ENCODE results near the gene TRAPPC4. TPM values are rescaled to one million over a fixed set of nuclear protein-coding genes. Genes with fewer than 3 reads are reported as not detected.

Gene TRAPPC4
- total RNA-seq, 5 donors from 2014 or later (not counting 1 experiment from before 2014, with no cell fraction given), result 65.0 to 78.5 (median 74.3) TPM

- DNase-seq, result no peak
- H3K4me1 ChIP-seq (ENCODE audit: control insufficient read depth in 1 of 2, extremely low read depth in 1 of 2, insufficient read depth in 2 of 2, low read length in 2 of 2), result peaks cover 0 to 34% of the 10 kb centered on the region in 2 experiments
- no peak for ATAC-seq (replicated peaks in 1 of 4)
- Mint-ChIP-seq H3K9me3 (no peaks in the 10 kb centered on the region), H3K27me3 (no peaks in the 10 kb centered on the region), H3K36me3 (peaks cover 14% of the 10 kb centered on the region), H3K27ac (peak overlapping the region; percentile 57 to 84), H3K4me1 (peaks cover 15 to 32% (median 26%) of the 10 kb centered on the region in 3 donors), H3K4me3 (peak overlapping the region; percentile 72 to 87 (median 78))
- H3K4me3 ChIP-seq (ENCODE audit: control insufficient read depth in 1 of 2, extremely low read depth in 1 of 2, low read length in 1 of 2), result no peak overlapping the region
- peak overlapping the region; percentile 72 for H3K27ac ChIP-seq (ENCODE audit: low read length)
- WGBS (ENCODE audit: insufficient coverage), result 67% methylated on average over 1 of the region's 1 CpG
- peaks cover 5 to 25% of the 10 kb centered on the region in 2 donors for H3K36me3 ChIP-seq (ENCODE audit: control insufficient read depth in 2 of 2, extremely low read depth in 1 of 2, insufficient read depth in 1 of 2, low read length in 1 of 2)
- CTCF ChIA-PET, result no interaction called here
- H3K27me3 ChIP-seq (replicated peaks in 1 of 2; ENCODE audit: control insufficient read depth in 2 of 2, extremely low read depth in 1 of 2, insufficient read depth in 2 of 2, low read length in 1 of 2), result no peaks in the 10 kb centered on the region
- H3K9me3 ChIP-seq, result no peaks in the 10 kb centered on the region
- POLR2A ChIA-PET, result interaction anchor here in 1 of 2 donors (0.6 kb wide), 1 partner anchor 11 kb away, joined by 3 read pairs; no protein-coding TSS in a partner anchor
Observed at GRCh38 chr11:119029069-119029339, 10.4 kb downstream of the TRAPPC4 start.

- ChIA-PET CTCF (interaction anchor here in 1 of 2 donors (0.8 kb wide), 1 partner anchor 260 kb away, joined by 4 read pairs; no protein-coding TSS in a partner anchor), POLR2A (interaction anchor here in 1 of 2 donors (0.6 kb wide), 1 partner anchor 11 kb away, joined by 3 read pairs; no protein-coding TSS in a partner anchor)
- peak overlapping the region; percentile 72 to 97 for H3K4me3 ChIP-seq (ENCODE audit: control insufficient read depth in 1 of 2, extremely low read depth in 1 of 2, low read length in 1 of 2)
Observed at GRCh38 chr11:119029340-119030028, 10.9 kb downstream of the TRAPPC4 start.

GRCh38 chr11:119030029-119030328 lies 11.4 kb downstream of the TRAPPC4 start:
- peak overlapping the region; percentile 72 to 87 (median 78) for H3K4me3 Mint-ChIP-seq
- WGBS (ENCODE audit: insufficient coverage), result 3% methylated on average over 13 of the region's 13 CpGs
- H3K27me3 ChIP-seq (replicated peaks in 1 of 2; ENCODE audit: control insufficient read depth in 2 of 2, extremely low read depth in 1 of 2, insufficient read depth in 2 of 2, low read length in 1 of 2), result no peaks in the 10 kb centered on the region
- H3K9me3 Mint-ChIP-seq, result no peaks in the 10 kb centered on the region
- DNase-seq (no peak), ATAC-seq (replicated peaks in 1 of 4) (peak in 1 of 4 experiments; percentile 1)
- CTCF ChIA-PET, result interaction anchor here in 1 of 2 donors (0.8 to 1.0 kb wide), 2 partner anchors 54 to 260 kb away, joined by 3 to 4 read pairs; partner anchors contain the start of gene HMBS
- peak overlapping the region; percentile 57 to 84 for H3K27ac Mint-ChIP-seq
- H3K4me3 ChIP-seq (ENCODE audit: control insufficient read depth in 1 of 2, extremely low read depth in 1 of 2, low read length in 1 of 2), result peak overlapping the region; percentile 72 to 97
- peak overlapping the region; percentile 72 for H3K27ac ChIP-seq (ENCODE audit: low read length)
- peaks cover 0 to 28% of the 10 kb centered on the region in 2 experiments for H3K4me1 ChIP-seq (ENCODE audit: control insufficient read depth in 1 of 2, extremely low read depth in 1 of 2, insufficient read depth in 2 of 2, low read length in 2 of 2)
- H3K4me1 Mint-ChIP-seq, result peaks cover 15 to 24% (median 18%) of the 10 kb centered on the region in 3 donors
- no peaks in the 10 kb centered on the region for H3K9me3 ChIP-seq
- POLR2A ChIA-PET, result interaction anchor here in 1 of 2 donors (1.3 kb wide), 1 partner anchor 12 kb away, joined by 5 read pairs; the partner anchor contains the start of genes RPS25 and TRAPPC4
- H3K27me3 Mint-ChIP-seq, result no peaks in the 10 kb centered on the region
- H3K36me3 ChIP-seq (ENCODE audit: control insufficient read depth in 2 of 2, extremely low read depth in 1 of 2, insufficient read depth in 1 of 2, low read length in 1 of 2), result peaks cover 4 to 15% of the 10 kb centered on the region in 2 donors
- H3K36me3 Mint-ChIP-seq, result peaks cover 6% of the 10 kb centered on the region

More at GRCh38 chr11:119029340-119030028, 10.9 kb downstream of the TRAPPC4 start:
- peak in 2 of 35 experiments; percentile 18 to 22 for DNase-seq
- H3K27me3 ChIP-seq (replicated peaks in 1 of 2; ENCODE audit: control insufficient read depth in 2 of 2, extremely low read depth in 1 of 2, insufficient read depth in 2 of 2, low read length in 1 of 2), result no peaks in the 10 kb centered on the region
- Mint-ChIP-seq H3K4me3 (peak overlapping the region; percentile 72 to 87 (median 78)), H3K9me3 (no peaks in the 10 kb centered on the region), H3K27me3 (no peaks in the 10 kb centered on the region), H3K27ac (peak overlapping the region; percentile 57 to 84), H3K4me1 (peaks cover 15 to 28% (median 22%) of the 10 kb centered on the region in 3 donors), H3K36me3 (peaks cover 11% of the 10 kb centered on the region)
- peaks cover 5 to 20% of the 10 kb centered on the region in 2 donors for H3K36me3 ChIP-seq (ENCODE audit: control insufficient read depth in 2 of 2, extremely low read depth in 1 of 2, insufficient read depth in 1 of 2, low read length in 1 of 2)
- H3K4me1 ChIP-seq (ENCODE audit: control insufficient read depth in 1 of 2, extremely low read depth in 1 of 2, insufficient read depth in 2 of 2, low read length in 2 of 2), result peaks cover 0 to 32% of the 10 kb centered on the region in 2 experiments
- peak overlapping the region; percentile 72 for H3K27ac ChIP-seq (ENCODE audit: low read length)
- WGBS (ENCODE audit: insufficient coverage), result 31% methylated on average over 7 of the region's 10 CpGs
- no peaks in the 10 kb centered on the region for H3K9me3 ChIP-seq
- no peak for ATAC-seq (replicated peaks in 1 of 4)

- Histone ChIP-seq H3K9me3 (no peaks in the 10 kb centered on the region), H3K4me1 (ENCODE audit: control insufficient read depth in 1 of 2, extremely low read depth in 1 of 2, insufficient read depth in 2 of 2, low read length in 2 of 2) (peaks cover 0 to 28% of the 10 kb centered on the region in 2 experiments), H3K4me3 (ENCODE audit: control insufficient read depth in 1 of 2, extremely low read depth in 1 of 2, low read length in 1 of 2) (peak within 1 kb of the TSS; percentile 72 to 97), H3K27me3 (replicated peaks in 1 of 2; ENCODE audit: control insufficient read depth in 2 of 2, extremely low read depth in 1 of 2, insufficient read depth in 2 of 2, low read length in 1 of 2) (no peaks in the 10 kb centered on the region), H3K36me3 (ENCODE audit: control insufficient read depth in 2 of 2, extremely low read depth in 1 of 2, insufficient read depth in 1 of 2, low read length in 1 of 2) (peaks cover 0 to 10% of the 10 kb centered on the region in 2 donors), H3K27ac (ENCODE audit: low read length) (peak within 1 kb of the TSS; percentile 72)
- POLR2A ChIA-PET, result interaction anchor here in 1 of 2 donors (0.6 to 1.3 kb wide), 3 partner anchors 12 to 256 kb away, joined by 3 to 6 read pairs (median 5); partner anchors contain the start of genes RPS25 and TRAPPC4
- DNase-seq (peak; percentile 94 to 100 (median 97)), ATAC-seq (replicated peaks in 1 of 4) (peak; percentile 89 to 96 (median 92))
- H3K27ac Mint-ChIP-seq, result peak within 1 kb of the TSS; percentile 75 to 91
- CTCF ChIA-PET, result interaction anchor here (0.8 to 1.3 kb wide), 6 partner anchors 15 to 261 kb away, joined by 3 to 6 read pairs (median 4); partner anchors contain the start of genes HMBS (in 1 of the 2) and VPS11 (in 1 of the 2)
- peaks cover 1% of the 10 kb centered on the region for H3K36me3 Mint-ChIP-seq
- no peaks in the 10 kb centered on the region for H3K27me3 Mint-ChIP-seq
- H3K4me3 Mint-ChIP-seq, result peak within 1 kb of the TSS; percentile 72 to 87 (median 78)
- WGBS (ENCODE audit: insufficient coverage), result under 1% methylated on average over 67 of the region's 67 CpGs
- peaks cover 15 to 22% (median 17%) of the 10 kb centered on the region in 3 donors for H3K4me1 Mint-ChIP-seq
- H3K9me3 Mint-ChIP-seq, result no peaks in the 10 kb centered on the region
Observed at GRCh38 chr11:119030329-119031047, 11.9 kb downstream of the TRAPPC4 start, which contains the start of gene SLC37A4. Gene SLC37A4, minus strand, starts transcription at chr11:119030877.

GRCh38 chr11:119031912-119032280 lies 13.3 kb downstream of the TRAPPC4 start:
- Mint-ChIP-seq H3K4me3 (peak overlapping the region in 1 of 3 donors; percentile 78), H3K27me3 (no peaks in the 10 kb centered on the region)

More at GRCh38 chr11:119031912-119032280, 13.3 kb downstream of the TRAPPC4 start:
- no CpG with 5 or more reads among the region's 9 CpGs for WGBS (ENCODE audit: insufficient coverage)
- H3K4me1 ChIP-seq (ENCODE audit: control insufficient read depth in 1 of 2, extremely low read depth in 1 of 2, insufficient read depth in 2 of 2, low read length in 2 of 2), result peaks cover 0 to 28% of the 10 kb centered on the region in 2 experiments
- Mint-ChIP-seq H3K4me1 (peaks cover 15 to 22% (median 16%) of the 10 kb centered on the region in 3 donors), H3K36me3 (no peaks in the 10 kb centered on the region), H3K9me3 (no peaks in the 10 kb centered on the region), H3K27ac (no peak overlapping the region)
- POLR2A ChIA-PET, result interaction anchor here in 1 of 2 donors (0.5 kb wide), 1 partner anchor 296 kb away, joined by 3 read pairs; no protein-coding TSS in a partner anchor
- CTCF ChIA-PET, result interaction anchor here (1.0 to 1.3 kb wide), 5 partner anchors 9 to 378 kb away, joined by 3 to 6 read pairs (median 4); partner anchors contain the start of genes DPAGT1 (in 1 of the 2) and VPS11 (in 1 of the 2)
- H3K9me3 ChIP-seq, result no peaks in the 10 kb centered on the region
- ATAC-seq (replicated peaks in 1 of 4) (no peak), DNase-seq (no peak)
- H3K4me3 ChIP-seq (ENCODE audit: control insufficient read depth in 1 of 2, extremely low read depth in 1 of 2, low read length in 1 of 2), result no peak overlapping the region
- H3K27me3 ChIP-seq (replicated peaks in 1 of 2; ENCODE audit: control insufficient read depth in 2 of 2, extremely low read depth in 1 of 2, insufficient read depth in 2 of 2, low read length in 1 of 2), result no peaks in the 10 kb centered on the region
- H3K27ac ChIP-seq (ENCODE audit: low read length), result no peak overlapping the region
- no peaks in the 10 kb centered on the region for H3K36me3 ChIP-seq (ENCODE audit: control insufficient read depth in 2 of 2, extremely low read depth in 1 of 2, insufficient read depth in 1 of 2, low read length in 1 of 2)
